ENCODE results near the gene ZNF579.
"Not testable (repeated sequence)": the region's sequence is repeated elsewhere in the genome, so short reads cannot be mapped to it uniquely, and the experiment has no call there.

Gene ZNF579

DNA sequence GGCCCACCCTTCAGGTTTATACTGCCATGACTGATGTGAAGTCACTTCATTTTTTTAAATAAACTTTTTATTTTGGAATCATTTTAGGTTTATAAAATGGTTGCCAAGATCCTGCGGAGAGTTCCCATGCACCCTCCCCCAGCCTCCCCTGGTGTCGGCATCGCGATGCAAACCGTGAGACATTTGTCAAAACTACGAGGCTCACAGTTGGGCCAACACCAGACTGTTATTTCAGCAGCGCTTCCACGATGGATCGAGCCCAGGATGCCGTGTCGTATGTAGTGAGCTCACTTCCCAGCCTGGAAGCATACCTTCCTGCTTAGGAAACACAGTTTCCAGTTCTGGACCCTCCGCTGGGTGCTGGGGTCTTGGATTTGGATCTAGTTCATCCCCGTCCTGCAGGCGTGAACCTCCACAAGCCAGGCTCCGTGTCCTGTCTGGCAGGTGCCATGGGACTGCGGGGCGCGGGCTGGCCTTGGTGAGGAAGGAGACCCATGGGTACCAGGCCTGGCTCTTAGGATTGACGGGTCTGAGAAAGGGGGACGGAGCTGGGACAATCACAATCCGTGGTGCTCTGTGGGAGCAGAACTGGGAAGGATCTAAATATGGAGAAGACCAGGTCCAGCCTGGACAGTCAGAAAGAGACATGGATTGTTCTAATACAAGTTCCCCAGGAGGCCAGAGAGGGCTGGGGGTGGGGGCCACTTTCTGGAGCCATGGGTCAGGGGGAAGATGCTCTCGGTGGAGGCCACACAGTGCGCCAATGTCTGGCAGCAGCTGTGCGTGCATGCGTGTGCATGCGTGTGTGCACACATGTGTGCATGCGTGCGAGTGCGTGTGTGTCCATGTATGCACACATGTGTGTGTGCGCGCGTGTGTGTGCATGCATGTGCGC, 41.3 kb downstream of the ZNF579 start:
- DNase-seq (ENCODE audit: low spot score), result no peak

DNA sequence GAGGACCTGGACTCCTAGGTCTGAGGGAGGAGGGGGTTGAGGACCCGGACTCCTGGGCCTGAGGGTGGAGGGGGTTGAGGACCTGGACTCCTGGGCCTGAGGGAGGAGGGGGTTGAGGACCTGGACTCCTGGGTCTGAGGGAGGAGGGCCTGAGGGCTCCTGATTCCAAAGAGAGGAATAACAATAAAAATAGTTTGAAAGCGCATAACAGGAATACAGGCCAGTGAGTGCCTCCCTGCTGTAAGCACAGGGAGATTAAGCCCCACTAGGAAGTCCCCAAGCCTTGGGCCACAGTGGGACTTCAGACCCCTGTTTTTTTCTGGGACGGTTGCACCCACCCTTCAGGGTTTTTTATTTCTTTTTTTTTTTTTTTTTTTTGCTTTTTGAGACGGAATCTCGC, 42.5 kb downstream of the ZNF579 start:
- DNase-seq (ENCODE audit: low spot score), result no peak

DNA sequence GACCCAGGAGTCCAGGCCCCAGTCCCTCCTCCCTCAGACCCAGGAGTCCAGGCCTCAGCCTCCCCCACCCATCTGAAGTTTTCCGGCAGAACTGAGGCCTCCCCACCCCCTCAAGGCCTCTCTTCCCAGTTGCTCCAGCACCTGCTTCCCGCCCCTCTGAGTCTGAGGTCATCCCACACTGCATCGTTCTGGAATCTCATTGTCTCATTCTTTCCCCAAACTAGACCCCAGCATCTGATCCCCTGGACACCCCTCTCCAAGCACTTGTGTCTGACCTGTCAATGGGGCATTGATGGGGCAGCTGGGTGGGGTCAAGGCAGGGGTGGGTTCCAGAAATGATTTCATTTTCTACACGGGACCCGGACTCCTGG, 42.9 kb downstream of the ZNF579 start:
- no peak for DNase-seq (ENCODE audit: low spot score)

DNA sequence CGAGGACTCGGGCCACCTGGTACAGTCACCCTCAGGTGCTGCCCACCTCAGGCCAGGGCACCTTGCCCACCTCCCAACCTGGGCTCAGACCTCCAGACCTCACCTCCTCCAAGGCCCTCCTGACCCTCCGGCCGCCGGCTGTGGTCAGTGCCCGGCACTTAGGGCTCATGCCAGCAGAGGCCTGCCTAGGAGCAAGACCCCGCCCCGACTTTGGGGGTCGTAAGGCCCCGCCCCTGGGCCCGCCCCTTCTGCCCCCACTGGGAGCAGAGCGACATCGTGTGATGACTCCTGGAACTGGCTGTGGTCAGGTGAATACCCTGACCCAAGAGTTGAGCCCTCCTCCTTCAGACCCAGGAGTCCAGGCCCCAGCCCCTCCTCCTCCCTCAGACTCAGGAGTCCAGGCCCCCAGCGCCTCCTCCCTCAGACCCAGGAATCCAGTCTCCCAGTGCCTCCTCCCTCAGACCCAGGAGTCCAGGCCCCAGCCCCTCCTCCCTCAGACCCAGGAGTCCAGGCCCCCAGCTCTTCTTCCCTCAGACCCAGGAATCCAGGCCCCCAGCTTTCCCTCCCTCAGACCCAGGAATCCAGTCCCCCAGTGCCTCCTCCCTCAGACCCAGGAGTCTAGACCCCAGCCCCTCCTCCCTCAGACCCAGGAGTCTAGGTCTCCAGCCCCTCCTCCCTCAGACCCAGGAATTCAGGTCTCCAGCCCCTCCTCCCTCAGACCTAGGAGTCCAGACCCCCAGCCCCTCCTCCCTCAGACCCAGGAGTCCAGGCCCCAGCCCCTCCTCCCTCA, 43.5 kb downstream of the ZNF579 start, which contains the start of gene SBK2:
Gene SBK2, minus strand, starts transcription at position 183 of the 790 bp plus-strand sequence. CDS start 839 bp downstream, outside the sequence.
- DNase-seq (ENCODE audit: low spot score), result no peak

DNA sequence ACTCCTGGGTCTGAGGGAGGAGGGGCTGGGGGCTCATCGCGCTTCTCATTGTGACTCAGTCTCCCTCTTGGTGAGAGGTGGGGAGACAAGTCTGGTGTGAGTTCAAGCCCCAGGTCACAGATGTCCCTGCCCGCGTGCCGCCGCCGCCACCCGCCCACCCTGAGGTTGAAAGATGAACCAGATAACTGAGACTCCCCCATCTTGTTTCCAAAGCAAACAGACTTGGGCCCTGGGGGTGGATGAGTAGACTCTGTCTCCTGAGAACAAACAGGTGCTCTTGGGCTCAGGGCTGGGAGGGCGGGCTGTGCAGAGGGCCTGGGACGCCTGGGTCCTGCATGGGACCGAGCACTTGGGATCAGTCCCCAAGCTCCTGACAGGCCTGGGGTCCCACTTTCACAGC, 44.3 kb downstream of the ZNF579 start:
- no peak for DNase-seq (ENCODE audit: low spot score)

DNA sequence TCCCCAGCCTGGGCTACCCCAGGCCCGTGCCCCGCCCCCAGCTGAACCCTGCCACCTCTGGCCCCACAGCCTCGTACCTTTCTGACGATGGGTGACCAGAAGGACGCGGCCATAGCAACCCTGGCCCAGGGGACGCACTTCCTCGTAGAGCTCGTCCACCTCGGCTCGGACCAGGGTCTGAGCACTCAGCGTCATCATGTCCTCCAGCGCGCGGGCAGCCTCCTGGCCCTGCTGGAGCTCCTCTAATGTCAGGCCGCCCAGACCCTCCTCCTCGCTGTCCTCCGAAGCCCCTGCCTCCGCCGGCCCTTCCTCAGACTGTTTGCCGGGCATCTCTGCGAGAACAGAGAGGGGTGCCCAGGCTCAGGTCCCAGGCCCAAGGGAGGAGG, 44.7 kb downstream of the ZNF579 start:
- no peak for DNase-seq (ENCODE audit: low spot score)

DNA sequence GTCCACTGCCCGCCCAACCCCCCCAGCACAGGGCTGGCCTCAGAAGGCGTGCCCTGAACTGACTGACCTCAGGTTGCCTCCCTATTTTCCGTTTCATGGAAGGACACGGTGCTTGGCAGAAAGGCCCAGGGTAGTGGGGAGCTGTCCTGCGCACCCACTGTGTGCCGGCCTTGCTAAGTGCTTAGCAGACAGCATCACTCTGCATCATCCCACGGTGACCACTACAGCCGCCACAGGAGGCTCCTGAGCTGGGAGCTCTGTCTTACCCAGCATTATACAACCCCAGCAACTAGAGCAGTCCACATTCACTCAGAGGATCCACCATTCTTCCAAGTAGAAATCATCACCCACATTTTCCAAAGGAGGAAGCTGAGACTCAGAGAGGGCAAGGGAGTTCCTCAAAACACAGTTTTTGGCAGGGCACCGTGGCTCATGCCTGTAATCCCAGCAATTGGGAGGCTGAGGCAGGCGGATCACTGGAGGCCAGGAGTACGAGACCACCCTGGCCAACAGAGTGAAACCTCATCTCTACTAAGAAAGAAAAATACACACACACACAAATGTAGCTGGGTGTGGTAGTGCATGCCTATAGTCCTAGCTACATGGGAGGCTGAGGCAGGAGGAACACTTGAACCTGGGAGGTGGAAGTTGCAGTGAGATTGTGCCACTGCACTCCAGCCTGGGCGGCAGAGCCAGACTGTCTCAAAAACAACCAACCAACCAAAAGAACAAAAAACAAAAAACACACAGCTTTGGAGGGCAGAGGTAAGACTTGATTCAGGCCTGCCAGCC, 45.3 kb downstream of the ZNF579 start:
- DNase-seq (ENCODE audit: low spot score), result no peak

DNA sequence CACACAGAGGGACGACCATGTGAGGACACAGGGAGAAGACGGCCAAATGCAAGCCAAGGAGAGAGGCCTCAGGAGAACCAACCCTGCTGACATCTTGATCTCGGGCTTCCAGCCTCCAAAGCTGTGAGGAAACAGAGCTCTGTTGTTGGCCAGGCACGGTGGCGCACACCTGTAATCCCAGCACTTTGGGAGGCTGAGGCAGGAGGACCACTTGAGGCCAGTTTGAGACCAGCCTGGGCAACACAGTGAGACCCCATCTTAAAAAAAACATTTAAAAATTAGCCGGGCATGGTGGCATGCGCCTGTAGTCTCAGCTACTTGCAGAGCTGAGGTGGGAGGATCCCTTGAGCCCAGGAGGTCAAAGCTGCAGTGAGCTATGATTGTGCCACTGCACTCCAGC, 46.4 kb downstream of the ZNF579 start:
- not testable (repeated sequence) for DNase-seq (ENCODE audit: low spot score)

DNA sequence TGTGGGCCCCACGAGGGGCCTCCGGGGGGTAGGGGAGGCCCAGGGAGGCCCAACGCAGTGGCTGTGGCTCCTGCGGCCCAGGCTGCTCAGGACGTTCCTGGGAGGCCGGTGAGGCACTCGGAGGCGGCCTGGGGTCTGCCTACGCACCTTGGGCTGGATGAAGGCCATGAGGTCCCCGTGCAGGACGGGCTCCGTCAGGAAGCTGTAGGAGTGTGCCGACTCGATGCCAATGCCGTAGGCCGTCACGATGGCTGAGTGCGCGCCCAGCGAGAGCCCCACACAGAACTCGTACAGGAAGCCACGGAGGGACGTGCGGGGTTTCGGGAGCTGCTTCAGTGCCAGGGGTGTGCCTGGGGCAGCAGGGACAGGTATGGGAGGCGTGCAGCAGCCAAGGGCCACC, 49.7 kb downstream of the ZNF579 start:
- no peak for DNase-seq (ENCODE audit: low spot score)

DNA sequence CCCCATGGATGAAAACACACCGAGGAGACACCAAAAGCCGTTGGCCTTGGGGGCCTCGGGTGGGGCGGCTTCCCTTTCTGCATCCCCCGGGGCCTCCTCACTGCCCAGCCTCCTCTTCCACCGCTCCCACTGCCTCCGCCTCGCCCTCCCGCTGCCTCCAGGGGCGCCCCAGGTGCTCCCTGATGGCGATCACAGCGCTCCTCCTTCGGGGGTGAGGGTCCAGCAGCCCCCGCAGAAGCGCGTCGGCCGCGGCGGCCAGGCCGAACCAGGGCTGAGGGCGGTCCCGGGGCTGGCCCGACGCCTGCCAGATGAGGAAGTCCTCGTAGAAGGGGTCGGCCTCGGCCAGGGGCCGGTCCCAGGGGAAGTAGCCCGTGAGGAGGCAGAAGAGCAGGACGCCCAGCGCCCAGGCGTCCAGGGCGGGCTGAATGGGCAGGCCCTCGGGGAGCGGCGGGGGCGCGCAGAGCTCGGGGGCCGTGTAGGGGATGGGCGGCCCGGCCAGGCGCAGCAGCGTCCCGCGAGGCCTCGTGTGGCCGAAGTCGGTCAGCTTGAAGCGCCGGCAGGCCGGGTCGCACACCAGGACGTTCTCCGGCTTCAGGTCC, 50.9 kb downstream of the ZNF579 start:
- DNase-seq (ENCODE audit: low spot score), result no peak

DNA sequence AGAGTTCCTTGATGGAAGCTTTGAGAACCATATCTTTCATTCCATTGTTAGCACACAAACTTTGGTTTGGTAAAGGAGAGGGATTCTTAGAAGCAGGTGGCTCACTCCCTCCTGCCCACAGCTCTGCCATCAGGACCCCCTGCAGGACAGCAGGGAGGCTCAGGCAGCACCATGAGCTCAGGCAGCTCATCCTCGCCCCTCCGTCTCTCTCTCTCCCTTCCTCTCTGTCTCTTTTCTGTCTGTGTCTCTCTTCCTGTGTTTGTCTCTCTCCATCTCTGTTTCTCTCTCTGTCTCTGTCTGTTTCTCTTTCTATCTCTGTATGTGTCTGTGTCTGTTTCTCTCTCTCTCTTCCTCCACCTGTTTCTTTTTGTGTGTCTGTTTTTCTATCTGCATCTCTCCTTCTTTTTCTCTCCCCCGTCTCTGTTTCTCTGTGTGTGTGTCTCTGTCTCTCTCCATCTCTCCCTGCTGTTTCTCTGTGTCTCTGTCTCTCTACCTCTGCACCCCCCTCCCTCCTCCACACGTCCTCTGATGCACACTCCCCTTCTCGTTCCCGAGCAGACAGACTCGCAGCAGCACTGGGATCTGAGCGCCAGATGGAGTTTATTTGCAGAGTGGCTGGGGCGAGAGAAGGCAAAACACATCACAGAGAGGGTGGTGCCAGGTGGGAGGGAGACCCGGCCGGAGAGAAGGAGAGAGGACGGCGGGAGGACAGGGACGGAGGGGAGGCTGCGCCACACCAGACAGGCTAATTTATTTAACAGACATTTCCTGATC, 52.4 kb downstream of the ZNF579 start:
- no peak for DNase-seq (ENCODE audit: low spot score)

DNA sequence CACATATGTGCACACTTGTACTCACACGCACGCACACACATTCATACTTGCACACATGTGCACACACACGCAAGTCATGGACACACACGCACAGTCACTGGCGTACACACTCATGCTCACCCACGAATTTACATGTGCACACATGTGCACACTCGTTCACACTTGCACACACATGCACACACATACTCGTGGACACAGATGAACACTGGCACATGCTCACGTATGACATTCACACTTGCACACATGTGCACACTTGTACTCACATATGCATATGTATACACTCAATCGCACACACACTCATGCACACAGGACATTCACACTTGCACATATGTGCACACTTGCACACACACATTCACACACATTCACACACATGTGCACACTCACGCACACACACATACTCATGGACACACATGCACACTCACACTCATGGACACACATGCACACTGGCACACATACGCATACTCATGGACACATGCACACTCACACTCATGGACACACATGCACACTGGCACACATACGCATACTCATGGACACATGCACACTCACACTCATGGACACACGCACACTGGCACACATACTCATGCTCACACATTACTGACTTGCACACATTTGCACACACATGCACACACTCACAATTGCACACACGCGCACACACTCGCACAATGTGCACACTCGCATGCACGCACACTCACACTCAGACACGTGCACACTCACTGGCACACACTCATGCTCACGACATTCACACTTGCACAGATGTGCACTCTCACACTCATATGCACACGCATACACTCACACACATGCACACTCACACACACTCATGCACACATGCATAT, 53.2 kb downstream of the ZNF579 start:
- DNase-seq (ENCODE audit: low spot score), result no peak
